ENCODE data around the gene RYR3. TPM values are rescaled to one million over a fixed set of nuclear protein-coding genes. Genes with fewer than 3 reads are reported as not detected.

The RYR3 gene
- total RNA-seq, 4 donors from 2014 or later, result 9.1 to 64.0 (median 30.4) TPM

DNA sequence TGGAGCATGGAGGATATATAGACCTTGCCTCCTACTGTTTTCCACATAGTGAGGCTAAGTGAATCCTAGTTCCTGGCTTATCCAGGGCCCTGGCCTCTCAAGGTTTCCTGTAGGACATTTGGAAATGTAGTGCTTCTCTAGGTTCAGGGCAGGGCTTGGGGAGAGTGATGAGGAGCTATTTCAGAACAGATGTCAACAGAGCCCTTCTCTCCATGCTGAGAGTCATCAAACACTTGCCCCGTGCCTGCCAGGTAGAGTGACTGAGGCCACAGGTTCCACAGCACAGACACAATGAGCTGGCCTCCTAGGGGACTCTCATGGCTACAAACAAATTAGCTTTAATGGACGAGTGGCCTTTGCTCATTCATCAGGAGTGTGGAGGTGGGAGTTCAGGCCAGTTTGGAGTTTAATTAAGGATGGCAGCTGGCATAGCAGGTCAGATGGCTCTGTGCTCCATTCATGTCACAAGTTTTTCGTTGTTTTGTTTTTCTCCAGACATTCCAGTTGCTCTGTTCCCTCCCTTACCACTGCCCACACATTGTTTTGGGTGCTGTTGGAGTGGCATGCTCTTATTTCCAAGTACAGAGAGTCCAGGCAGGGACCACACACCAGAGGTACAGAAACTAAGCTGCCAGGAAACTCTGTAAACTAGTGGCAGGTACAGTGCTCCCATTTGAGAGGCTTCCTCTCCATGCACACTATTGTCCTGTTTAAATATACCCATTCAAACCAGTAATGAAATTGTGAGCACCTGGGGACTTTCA lies 189.8 kb downstream of the RYR3 start:
- intact Hi-C loops (cut with DNase I; ENCODE audit: low total_unique reads), result no loop called here
- no peak for DNase-seq

DNA sequence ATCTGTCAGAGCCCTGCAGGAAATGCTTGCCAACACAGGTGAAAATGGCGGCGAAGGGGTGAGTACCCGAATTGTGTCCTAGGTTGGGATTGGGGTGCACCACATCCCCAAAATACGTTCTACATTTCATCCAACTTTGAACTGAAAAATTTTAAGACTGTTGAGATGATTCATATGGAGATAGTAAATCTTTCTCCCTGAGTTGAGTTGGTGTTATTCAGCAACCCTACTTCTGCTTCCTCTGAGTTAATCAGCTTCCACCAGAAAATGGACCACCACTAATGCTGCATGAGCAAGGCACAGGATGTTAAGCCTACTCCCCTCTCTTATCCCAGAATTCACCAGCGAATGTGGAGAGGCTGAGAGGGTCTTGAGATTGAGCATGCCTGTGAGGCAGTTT lies 192.9 kb downstream of the RYR3 start:
- no peak overlapping the region for H3K27ac ChIP-seq

More for the DNA sequence above, 189.8 kb downstream of the RYR3 start:
- H3K4me3 ChIP-seq, result no peak overlapping the region
- H3K36me3 ChIP-seq, result no peaks in the 10 kb centered on the region
- H3K27ac ChIP-seq, result no peak overlapping the region
- no peak for TF ChIP-seq POLR2A (IDR thresholded peaks at IDR 0.05)
- TF ChIP-seq, protein P1, sequence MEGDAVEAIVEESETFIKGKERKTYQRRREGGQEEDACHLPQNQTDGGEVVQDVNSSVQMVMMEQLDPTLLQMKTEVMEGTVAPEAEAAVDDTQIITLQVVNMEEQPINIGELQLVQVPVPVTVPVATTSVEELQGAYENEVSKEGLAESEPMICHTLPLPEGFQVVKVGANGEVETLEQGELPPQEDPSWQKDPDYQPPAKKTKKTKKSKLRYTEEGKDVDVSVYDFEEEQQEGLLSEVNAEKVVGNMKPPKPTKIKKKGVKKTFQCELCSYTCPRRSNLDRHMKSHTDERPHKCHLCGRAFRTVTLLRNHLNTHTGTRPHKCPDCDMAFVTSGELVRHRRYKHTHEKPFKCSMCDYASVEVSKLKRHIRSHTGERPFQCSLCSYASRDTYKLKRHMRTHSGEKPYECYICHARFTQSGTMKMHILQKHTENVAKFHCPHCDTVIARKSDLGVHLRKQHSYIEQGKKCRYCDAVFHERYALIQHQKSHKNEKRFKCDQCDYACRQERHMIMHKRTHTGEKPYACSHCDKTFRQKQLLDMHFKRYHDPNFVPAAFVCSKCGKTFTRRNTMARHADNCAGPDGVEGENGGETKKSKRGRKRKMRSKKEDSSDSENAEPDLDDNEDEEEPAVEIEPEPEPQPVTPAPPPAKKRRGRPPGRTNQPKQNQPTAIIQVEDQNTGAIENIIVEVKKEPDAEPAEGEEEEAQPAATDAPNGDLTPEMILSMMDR (IDR thresholded peaks at IDR 0.05), result no peak
- H3K27me3 ChIP-seq, result no peaks in the 10 kb centered on the region
- H3K4me1 ChIP-seq, result no peaks in the 10 kb centered on the region
- H3K9me3 ChIP-seq, result no peaks in the 10 kb centered on the region

DNA sequence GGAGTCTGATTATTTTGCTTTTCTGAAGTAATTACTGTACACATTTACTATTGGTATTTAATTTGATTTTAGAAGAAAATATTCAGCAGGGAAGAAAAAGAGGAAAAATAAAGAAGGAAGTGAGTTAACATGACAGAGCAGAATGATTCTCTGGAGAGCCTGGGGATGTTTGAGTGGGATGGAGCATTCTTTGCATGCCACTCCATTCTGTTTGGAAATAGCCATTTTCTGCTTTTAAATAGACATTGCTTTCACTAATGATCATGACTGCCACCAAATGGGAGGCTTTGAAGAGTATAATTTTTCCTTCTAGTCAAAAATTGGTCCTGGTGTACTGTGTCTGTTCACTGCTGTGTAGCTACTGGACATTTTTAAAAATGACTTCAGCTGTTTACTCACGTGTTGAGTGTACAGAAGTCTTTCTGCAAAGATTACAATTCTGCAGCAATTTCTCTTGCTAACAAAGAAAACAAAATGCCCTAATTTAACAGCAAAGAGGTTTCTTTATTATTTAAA lies 196.1 kb downstream of the RYR3 start:
- Histone ChIP-seq H3K4me1 (no peaks in the 10 kb centered on the region), H3K27ac (no peak overlapping the region), H3K9me3 (no peaks in the 10 kb centered on the region), H3K4me3 (no peak overlapping the region), H3K36me3 (no peaks in the 10 kb centered on the region), H3K27me3 (no peaks in the 10 kb centered on the region)
- DNase-seq, result no peak
- TF ChIP-seq POLR2A (IDR thresholded peaks at IDR 0.05), result no peak
- TF ChIP-seq, protein P1 (IDR thresholded peaks at IDR 0.05), result no peak
- intact Hi-C loops (cut with DNase I; ENCODE audit: low total_unique reads), result no loop called here

More for the DNA sequence above, 192.9 kb downstream of the RYR3 start:
- DNase-seq, result no peak
- no peaks in the 10 kb centered on the region for H3K27me3 ChIP-seq
- H3K9me3 ChIP-seq, result no peaks in the 10 kb centered on the region
- H3K36me3 ChIP-seq, result no peaks in the 10 kb centered on the region
- TF ChIP-seq, protein P1 (IDR thresholded peaks at IDR 0.05), result no peak
- no peak for TF ChIP-seq POLR2A (IDR thresholded peaks at IDR 0.05)
- H3K4me1 ChIP-seq, result no peaks in the 10 kb centered on the region
- H3K4me3 ChIP-seq, result no peak overlapping the region
- intact Hi-C loops (cut with DNase I; ENCODE audit: low total_unique reads), result no loop called here

DNA sequence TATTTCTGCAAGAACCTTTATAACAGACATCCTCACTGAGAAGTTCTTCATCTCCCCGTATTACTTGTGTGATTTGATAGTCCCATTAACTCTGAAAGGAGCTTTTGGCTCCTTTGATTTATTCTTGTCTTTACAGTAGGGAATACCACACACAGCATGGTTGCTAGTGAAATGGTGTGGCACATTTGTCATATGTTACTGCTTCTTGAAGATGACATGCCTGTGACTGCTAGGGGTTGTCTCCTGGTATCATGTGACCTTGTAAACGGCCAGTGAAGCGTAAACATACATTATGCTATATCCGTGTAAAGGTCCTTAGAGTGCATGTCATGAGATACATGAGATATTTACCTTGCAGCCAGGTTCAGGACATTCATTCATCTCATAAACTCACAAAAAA lies 197.9 kb downstream of the RYR3 start:
- no peak for DNase-seq
- Histone ChIP-seq H3K9me3 (no peaks in the 10 kb centered on the region), H3K27me3 (no peaks in the 10 kb centered on the region), H3K27ac (no peak overlapping the region), H3K36me3 (no peaks in the 10 kb centered on the region), H3K4me3 (no peak overlapping the region), H3K4me1 (no peaks in the 10 kb centered on the region)
- intact Hi-C loops (cut with DNase I; ENCODE audit: low total_unique reads), result no loop called here
- TF ChIP-seq, protein P1 (IDR thresholded peaks at IDR 0.05), result no peak
- TF ChIP-seq POLR2A (IDR thresholded peaks at IDR 0.05), result no peak

DNA sequence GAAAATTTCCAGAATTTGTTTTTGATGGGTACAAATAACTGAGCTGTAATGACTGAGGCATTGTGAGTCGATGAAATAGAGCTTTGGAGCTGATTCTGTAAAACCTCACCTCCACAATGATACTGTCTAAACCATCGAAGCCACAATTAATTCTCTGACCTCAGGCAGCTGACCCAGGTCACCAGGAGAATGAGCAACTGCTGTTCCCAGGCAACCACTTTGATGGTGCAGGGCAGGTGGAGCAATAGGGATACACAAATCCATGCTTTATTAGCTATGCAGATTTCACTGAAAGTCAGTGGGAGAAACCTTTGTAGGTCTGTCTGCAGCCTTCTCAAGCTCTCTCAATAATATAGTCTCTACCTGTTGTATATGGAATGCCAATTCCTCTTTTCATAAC lies 204.4 kb downstream of the RYR3 start:
- DNase-seq, result no peak
- H3K36me3 ChIP-seq, result no peaks in the 10 kb centered on the region
- H3K9me3 ChIP-seq, result no peaks in the 10 kb centered on the region
- no peaks in the 10 kb centered on the region for H3K27me3 ChIP-seq
- H3K4me1 ChIP-seq, result no peaks in the 10 kb centered on the region
- intact Hi-C loops (cut with DNase I; ENCODE audit: low total_unique reads), result no loop called here
- no peak for TF ChIP-seq POLR2A (IDR thresholded peaks at IDR 0.05)
- TF ChIP-seq, protein P1 (IDR thresholded peaks at IDR 0.05), result no peak
- H3K27ac ChIP-seq, result no peak overlapping the region
- no peak overlapping the region for H3K4me3 ChIP-seq
